GM12865 (cell line): Measurements from ENCODE around the gene RHBG.

ENCODE experiments used
- DNase-seq: peaks from one replicate; pipeline ENCODE4 v3.0.0; 2010; ENCODE audit warnings: low read depth
- H3K4me3 ChIP-seq: 2 replicates; pipeline ENCODE4 v1.5.1; 2011; ENCODE audit warnings: mild to moderate bottlenecking, low read depth, low read length, control low read depth
- CTCF ChIP-seq: IDR thresholded peaks from 2 replicates; pipeline ENCODE4 v1.5.1; 2011; ENCODE audit warnings: low read length, control low read depth, low read depth, inconsistent platforms; ENCODE audit not compliant: insufficient read depth; ENCODE audit errors: missing control alignments

The RHBG gene

GRCh38 chr1:156392452-156392853, 23.4 kb downstream of the RHBG start:
- H3K4me3 ChIP-seq = no peak overlapping the region
- no peak for TF ChIP-seq CTCF
- no peak for DNase-seq

DNA sequence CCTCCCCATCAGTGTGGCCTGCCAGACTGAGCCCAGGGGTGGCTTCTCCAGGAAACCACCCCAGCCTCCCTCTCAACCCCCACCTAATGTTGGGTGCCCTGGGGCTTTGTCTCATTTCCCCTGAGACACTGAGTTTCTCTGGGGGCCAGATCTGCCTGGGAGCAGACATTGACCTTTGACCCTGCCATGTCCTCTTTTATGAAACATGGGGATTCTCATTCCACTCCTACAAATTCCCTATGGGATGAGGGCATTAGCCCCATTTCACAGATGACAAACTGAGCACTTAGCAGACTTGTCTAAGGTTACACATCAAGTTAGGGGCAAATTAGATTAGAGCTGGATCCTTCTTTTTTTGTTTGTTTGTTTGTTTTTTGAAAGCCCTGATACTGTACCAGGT, 24.1 kb downstream of the RHBG start:
- TF ChIP-seq CTCF = no peak
- no peak for DNase-seq
- H3K4me3 ChIP-seq = no peak overlapping the region

DNA sequence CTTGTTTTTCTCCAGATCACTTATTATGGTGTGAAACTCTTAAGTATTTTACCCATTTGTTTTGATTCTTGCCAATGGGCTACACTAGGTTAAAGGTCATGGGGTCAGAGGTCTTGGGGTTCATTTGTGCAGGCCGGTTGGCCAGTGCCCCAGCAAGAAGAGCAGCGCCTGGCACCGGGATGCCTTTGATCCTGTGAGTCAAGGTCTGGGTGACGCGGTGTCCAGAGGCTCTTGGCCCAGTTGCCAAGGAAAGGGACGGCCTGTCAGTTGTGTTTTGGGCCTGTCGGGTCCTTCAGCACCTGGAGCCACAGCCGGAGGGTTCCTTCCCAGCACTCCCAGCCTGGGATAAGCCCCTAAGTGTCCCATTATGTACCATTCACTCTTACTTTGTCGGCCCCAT, 25.1 kb downstream of the RHBG start:
- no peak overlapping the region for H3K4me3 ChIP-seq
- TF ChIP-seq CTCF = no peak
- no peak for DNase-seq

- H3K4me3 ChIP-seq = no peak overlapping the region
- DNase-seq = no peak
- no peak for TF ChIP-seq CTCF
Measured at GRCh38 chr1:156394835-156395461, 25.9 kb downstream of the RHBG start.

DNA sequence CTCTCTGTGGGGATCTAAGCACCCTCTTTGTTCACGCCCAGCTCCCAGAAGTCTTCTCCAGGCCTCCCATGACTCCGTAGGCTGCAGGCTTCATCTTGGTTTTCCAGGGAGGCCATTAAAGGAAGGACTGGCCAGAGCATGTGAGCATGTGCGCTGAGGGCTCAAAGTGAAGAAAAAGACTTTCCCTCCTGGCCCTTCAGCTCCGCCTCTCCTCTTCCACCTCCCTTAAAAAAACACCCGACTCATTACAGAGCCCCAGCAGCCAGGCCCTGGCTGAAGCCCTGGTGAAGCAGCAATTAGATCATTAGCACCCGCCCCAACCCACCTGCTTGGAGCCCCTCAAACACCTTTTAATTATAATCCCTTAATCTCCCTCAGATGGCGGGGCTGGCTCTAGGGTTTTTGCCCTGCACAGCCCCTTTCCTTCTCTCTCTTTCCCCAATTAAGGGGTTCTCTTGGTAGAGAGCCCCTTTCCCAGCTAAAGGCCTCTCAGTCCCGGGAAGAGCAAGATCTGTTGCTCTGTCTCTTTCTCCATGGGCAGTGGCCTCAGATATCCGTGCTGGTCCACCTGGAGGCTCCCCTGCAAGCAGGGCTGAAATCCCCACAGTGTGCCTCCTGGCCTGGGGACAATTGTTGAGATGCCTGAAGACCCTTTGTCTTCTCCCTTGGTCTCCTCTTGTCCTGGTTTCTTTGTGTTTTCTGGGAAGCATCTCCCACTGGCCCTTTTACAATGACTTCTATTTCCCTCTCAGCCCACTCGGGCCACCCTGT, 30.5 kb downstream of the RHBG start:
- DNase-seq = no peak
- TF ChIP-seq CTCF = no peak
- no peak overlapping the region for H3K4me3 ChIP-seq

GRCh38 chr1:156400191-156400935, 31.4 kb downstream of the RHBG start:
- no peak overlapping the region for H3K4me3 ChIP-seq
- no peak for DNase-seq
- TF ChIP-seq CTCF = no peak
